ENCODE data around the gene TECR.
"Not testable (repeated sequence)": the region's sequence is repeated elsewhere in the genome, so short reads cannot be mapped to it uniquely, and the experiment has no call there.

The TECR gene

DNA sequence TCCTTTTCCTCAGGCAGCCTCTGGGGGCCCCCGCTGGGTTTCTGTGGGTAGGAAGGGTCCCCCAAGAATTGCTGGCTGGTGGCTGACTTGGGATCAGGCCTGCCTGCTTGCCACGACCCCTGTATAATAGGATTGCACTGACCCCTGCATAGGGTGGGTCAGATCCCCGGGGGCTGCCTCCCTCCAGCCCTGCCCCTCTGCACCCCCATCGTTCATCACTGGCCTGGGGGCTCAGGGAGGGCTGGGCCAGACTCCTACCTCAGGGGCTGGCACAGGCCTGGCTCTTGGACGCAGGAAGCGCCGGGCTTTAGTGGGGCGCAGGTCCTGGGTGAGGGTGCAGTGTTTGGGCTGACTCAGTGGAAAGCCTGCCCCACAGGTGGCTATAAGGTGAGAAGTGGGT is 31.9 kb downstream of the TECR start:
- Histone ChIP-seq H3K9ac (ENCODE audit: low read depth in 1 of 2, low read length in 2 of 2) (no peak overlapping the region), H3K36me3 (ENCODE audit: control insufficient read depth in 2 of 2, insufficient read depth in 2 of 2, low read length in 2 of 2) (peaks cover 5 to 8% of the 10 kb centered on the region in 2 donors), H3K9me3 (ENCODE audit: control insufficient read depth in 2 of 2, low read length in 2 of 2) (no peaks in the 10 kb centered on the region), H3K27me3 (ENCODE audit: control insufficient read depth in 2 of 2, insufficient read depth in 2 of 2, low read length in 2 of 2) (no peaks in the 10 kb centered on the region), H3K4me1 (ENCODE audit: control insufficient read depth in 2 of 2, insufficient read depth in 2 of 2, low read length in 2 of 2) (peaks cover 2 to 4% of the 10 kb centered on the region in 2 donors), H3K27ac (ENCODE audit: low read depth in 2 of 2, low read length in 2 of 2) (no peak overlapping the region), H3K4me3 (ENCODE audit: low read length in 2 of 2) (no peak overlapping the region)

DNA sequence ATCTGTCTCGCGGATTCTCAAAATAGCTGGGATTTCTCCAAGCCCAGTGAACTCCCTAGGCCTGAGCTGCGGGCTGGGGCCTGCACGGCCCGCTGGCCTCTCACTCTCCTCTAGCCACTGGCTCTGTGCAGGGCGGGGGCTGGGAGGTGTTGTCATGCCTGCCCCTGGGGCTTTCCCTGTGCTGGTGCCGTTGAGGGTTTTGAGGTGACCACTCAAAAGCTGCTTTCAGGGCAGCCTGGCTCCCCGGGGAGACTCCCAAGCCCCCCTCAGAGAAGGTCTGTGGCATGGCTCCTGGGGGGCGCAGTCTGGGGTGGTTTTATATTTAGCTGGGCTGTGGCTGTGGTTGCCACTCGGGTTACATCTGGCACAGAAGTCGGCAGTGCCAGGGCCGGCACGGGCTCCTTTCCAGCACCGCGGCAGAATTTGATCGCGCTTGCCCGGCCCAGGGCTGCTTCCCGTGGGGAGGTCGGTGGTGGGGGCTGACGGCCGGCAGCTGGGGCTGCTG is 32.5 kb downstream of the TECR start:
- no peaks in the 10 kb centered on the region for H3K4me1 ChIP-seq (ENCODE audit: control insufficient read depth in 2 of 2, insufficient read depth in 2 of 2, low read length in 2 of 2)
- H3K4me3 ChIP-seq (ENCODE audit: low read length in 2 of 2) = no peak overlapping the region
- H3K27ac ChIP-seq (ENCODE audit: low read depth in 2 of 2, low read length in 2 of 2) = no peak overlapping the region
- no peaks in the 10 kb centered on the region for H3K27me3 ChIP-seq (ENCODE audit: control insufficient read depth in 2 of 2, insufficient read depth in 2 of 2, low read length in 2 of 2)
- no peaks in the 10 kb centered on the region for H3K9me3 ChIP-seq (ENCODE audit: control insufficient read depth in 2 of 2, low read length in 2 of 2)
- peaks cover 7 to 10% of the 10 kb centered on the region in 2 donors for H3K36me3 ChIP-seq (ENCODE audit: control insufficient read depth in 2 of 2, insufficient read depth in 2 of 2, low read length in 2 of 2)
- no peak overlapping the region for H3K9ac ChIP-seq (ENCODE audit: low read depth in 1 of 2, low read length in 2 of 2)

DNA sequence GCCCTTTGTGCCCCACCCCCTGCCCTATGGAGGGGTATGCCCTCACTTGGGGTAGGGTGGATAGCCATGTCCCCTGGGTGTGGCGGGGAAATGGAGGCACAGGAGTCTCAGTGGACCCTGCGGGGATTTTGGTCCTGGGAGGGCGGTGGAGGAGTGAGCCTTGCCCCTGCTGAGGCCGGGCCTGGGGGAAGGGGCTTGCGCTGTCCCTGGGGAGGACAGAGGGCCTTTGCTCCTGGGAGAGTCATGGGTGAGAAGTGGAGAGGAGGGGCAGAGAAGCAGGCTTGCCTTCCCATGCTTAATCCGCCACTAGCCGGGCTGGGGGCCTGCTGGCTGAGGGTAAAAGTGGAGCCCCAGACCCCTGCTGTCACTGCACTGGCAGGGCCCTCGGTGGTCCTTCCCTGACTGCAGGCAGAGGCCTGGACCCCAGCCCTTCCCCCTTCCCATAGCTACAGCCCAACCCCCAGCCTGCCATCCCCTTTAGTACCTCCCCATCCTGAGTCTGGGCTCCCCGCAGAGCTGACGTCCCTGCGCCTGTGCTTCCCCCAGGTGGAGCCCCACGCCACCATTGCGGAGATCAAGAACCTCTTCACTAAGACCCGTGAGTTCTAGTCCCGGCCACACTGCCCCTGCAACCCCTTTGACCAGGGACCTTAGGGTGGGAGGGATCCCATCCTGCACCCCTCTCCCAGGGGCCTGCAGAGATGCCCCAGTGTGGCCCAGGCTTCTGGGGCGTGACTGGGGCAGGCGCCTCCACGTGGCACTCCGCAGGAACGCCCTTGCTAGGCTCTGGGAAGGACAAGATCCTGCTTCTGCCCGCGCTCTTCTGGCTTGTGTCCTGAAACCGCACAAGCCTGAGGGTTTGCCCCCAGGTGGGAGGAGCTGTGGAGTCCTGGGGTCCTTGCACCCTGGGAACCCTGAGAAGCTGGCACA is 33.5 kb downstream of the TECR start:
- H3K9me3 ChIP-seq (ENCODE audit: control insufficient read depth in 2 of 2, low read length in 2 of 2) = no peaks in the 10 kb centered on the region
- no peak overlapping the region for H3K27ac ChIP-seq (ENCODE audit: low read depth in 2 of 2, low read length in 2 of 2)
- peaks cover 12% of the 10 kb centered on the region in 2 donors for H3K36me3 ChIP-seq (ENCODE audit: control insufficient read depth in 2 of 2, insufficient read depth in 2 of 2, low read length in 2 of 2)
- H3K27me3 ChIP-seq (ENCODE audit: control insufficient read depth in 2 of 2, insufficient read depth in 2 of 2, low read length in 2 of 2) = no peaks in the 10 kb centered on the region
- H3K4me1 ChIP-seq (ENCODE audit: control insufficient read depth in 2 of 2, insufficient read depth in 2 of 2, low read length in 2 of 2) = no peaks in the 10 kb centered on the region
- H3K9ac ChIP-seq (ENCODE audit: low read depth in 1 of 2, low read length in 2 of 2) = no peak overlapping the region
- H3K4me3 ChIP-seq (ENCODE audit: low read length in 2 of 2) = no peak overlapping the region

DNA sequence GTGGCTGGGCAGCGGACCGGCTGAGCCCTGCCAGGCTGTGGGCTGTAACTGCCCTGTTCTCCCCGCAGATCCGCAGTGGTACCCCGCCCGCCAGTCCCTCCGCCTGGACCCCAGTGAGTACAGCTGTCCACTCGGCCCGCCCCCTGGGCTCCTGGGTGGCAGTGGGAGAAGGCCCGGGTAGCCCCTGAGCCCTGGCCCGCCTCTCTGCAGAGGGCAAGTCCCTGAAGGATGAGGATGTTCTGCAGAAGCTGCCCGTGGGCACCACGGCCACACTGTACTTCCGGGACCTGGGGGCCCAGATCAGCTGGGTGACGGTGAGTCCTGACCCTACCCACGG is 34.2 kb downstream of the TECR start:
- H3K36me3 ChIP-seq (ENCODE audit: control insufficient read depth in 2 of 2, insufficient read depth in 2 of 2, low read length in 2 of 2) = peaks cover 12% of the 10 kb centered on the region in 2 donors
- H3K27ac ChIP-seq (ENCODE audit: low read depth in 2 of 2, low read length in 2 of 2) = no peak overlapping the region

GRCh38 chr19:14563989-14564651 is 34.7 kb downstream of the TECR start:
- Histone ChIP-seq H3K4me1 (ENCODE audit: control insufficient read depth in 2 of 2, insufficient read depth in 2 of 2, low read length in 2 of 2) (peaks cover 2 to 3% of the 10 kb centered on the region in 2 donors), H3K27me3 (ENCODE audit: control insufficient read depth in 2 of 2, insufficient read depth in 2 of 2, low read length in 2 of 2) (no peaks in the 10 kb centered on the region), H3K36me3 (ENCODE audit: control insufficient read depth in 2 of 2, insufficient read depth in 2 of 2, low read length in 2 of 2) (peaks cover 12% of the 10 kb centered on the region in 2 donors), H3K4me3 (ENCODE audit: low read length in 2 of 2) (no peak overlapping the region), H3K9me3 (ENCODE audit: control insufficient read depth in 2 of 2, low read length in 2 of 2) (no peaks in the 10 kb centered on the region), H3K27ac (ENCODE audit: low read depth in 2 of 2, low read length in 2 of 2) (no peak overlapping the region), H3K9ac (ENCODE audit: low read depth in 1 of 2, low read length in 2 of 2) (no peak overlapping the region)

More for the DNA sequence above, 34.2 kb downstream of the TECR start:
- peaks cover 0 to 2% of the 10 kb centered on the region in 2 donors for H3K4me1 ChIP-seq (ENCODE audit: control insufficient read depth in 2 of 2, insufficient read depth in 2 of 2, low read length in 2 of 2)
- no peak overlapping the region for H3K9ac ChIP-seq (ENCODE audit: low read depth in 1 of 2, low read length in 2 of 2)
- no peaks in the 10 kb centered on the region for H3K27me3 ChIP-seq (ENCODE audit: control insufficient read depth in 2 of 2, insufficient read depth in 2 of 2, low read length in 2 of 2)
- no peak overlapping the region for H3K4me3 ChIP-seq (ENCODE audit: low read length in 2 of 2)
- H3K9me3 ChIP-seq (ENCODE audit: control insufficient read depth in 2 of 2, low read length in 2 of 2) = no peaks in the 10 kb centered on the region

GRCh38 chr19:14564652-14565297 is 35.4 kb downstream of the TECR start:
- peaks cover 12% of the 10 kb centered on the region in 2 donors for H3K36me3 ChIP-seq (ENCODE audit: control insufficient read depth in 2 of 2, insufficient read depth in 2 of 2, low read length in 2 of 2)
- H3K27me3 ChIP-seq (ENCODE audit: control insufficient read depth in 2 of 2, insufficient read depth in 2 of 2, low read length in 2 of 2); H3K9ac ChIP-seq (ENCODE audit: low read depth in 1 of 2, low read length in 2 of 2); H3K27ac ChIP-seq (ENCODE audit: low read depth in 2 of 2, low read length in 2 of 2); H3K4me3 ChIP-seq (ENCODE audit: low read length in 2 of 2); H3K9me3 ChIP-seq (ENCODE audit: control insufficient read depth in 2 of 2, low read length in 2 of 2); H3K4me1 ChIP-seq (ENCODE audit: control insufficient read depth in 2 of 2, insufficient read depth in 2 of 2, low read length in 2 of 2): not testable (repeated sequence)

GRCh38 chr19:14565298-14565679 is 35.9 kb downstream of the TECR start:
- no peaks in the 10 kb centered on the region for H3K27me3 ChIP-seq (ENCODE audit: control insufficient read depth in 2 of 2, insufficient read depth in 2 of 2, low read length in 2 of 2)
- H3K4me3 ChIP-seq (ENCODE audit: low read length in 2 of 2) = no peak overlapping the region
- peaks cover 12% of the 10 kb centered on the region in 2 donors for H3K36me3 ChIP-seq (ENCODE audit: control insufficient read depth in 2 of 2, insufficient read depth in 2 of 2, low read length in 2 of 2)
- H3K9me3 ChIP-seq (ENCODE audit: control insufficient read depth in 2 of 2, low read length in 2 of 2) = no peaks in the 10 kb centered on the region
- no peak overlapping the region for H3K9ac ChIP-seq (ENCODE audit: low read depth in 1 of 2, low read length in 2 of 2)
- peaks cover 3 to 10% of the 10 kb centered on the region in 2 donors for H3K4me1 ChIP-seq (ENCODE audit: control insufficient read depth in 2 of 2, insufficient read depth in 2 of 2, low read length in 2 of 2)
- no peak overlapping the region for H3K27ac ChIP-seq (ENCODE audit: low read depth in 2 of 2, low read length in 2 of 2)

DNA sequence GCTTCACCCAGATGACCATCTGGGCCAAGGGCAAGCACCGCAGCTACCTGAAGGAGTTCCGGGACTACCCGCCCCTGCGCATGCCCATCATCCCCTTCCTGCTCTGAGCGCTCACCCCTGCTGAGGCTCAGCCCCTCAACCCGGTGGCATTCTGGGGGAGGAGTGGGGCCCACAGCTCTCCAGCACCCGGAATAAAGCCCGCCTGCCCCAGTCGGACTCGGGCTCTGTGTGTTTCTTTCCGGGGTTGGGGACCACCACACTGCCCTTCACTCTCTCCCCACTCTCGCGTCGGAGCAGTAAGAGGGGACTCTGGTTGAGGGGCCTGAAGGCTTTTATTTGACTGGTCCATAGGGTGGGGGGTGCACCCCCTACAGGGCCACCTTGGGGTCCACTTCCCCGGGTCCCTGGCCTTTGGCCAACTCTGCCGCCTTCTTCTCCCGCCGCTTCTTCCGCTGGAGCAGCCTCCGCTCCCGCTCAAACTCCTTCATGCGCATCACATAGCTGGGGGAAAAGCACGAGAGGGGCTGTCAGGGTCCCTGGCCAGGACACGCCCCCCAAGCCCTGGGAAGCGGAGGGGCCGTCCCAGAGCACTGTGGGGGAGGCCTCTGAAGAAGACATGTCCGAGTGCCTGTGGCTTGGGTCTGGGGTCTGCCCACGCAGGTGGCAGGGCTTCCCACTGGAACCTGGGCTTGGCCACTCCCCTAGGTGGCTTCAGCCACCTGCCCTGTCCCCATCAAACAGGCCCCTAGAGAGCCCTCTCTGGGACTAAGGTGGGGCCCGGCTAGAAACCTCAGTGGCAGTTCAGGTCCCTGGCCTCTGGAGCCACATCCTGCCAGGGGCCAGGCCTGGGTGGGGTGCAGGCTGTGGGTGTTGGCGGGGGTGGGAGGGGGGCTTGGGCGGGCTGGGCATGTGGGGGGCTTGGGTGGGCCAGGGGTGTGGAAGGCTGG is 36.6 kb downstream of the TECR start:
- peaks cover 12% of the 10 kb centered on the region in 2 donors for H3K36me3 ChIP-seq (ENCODE audit: control insufficient read depth in 2 of 2, insufficient read depth in 2 of 2, low read length in 2 of 2)

DNA sequence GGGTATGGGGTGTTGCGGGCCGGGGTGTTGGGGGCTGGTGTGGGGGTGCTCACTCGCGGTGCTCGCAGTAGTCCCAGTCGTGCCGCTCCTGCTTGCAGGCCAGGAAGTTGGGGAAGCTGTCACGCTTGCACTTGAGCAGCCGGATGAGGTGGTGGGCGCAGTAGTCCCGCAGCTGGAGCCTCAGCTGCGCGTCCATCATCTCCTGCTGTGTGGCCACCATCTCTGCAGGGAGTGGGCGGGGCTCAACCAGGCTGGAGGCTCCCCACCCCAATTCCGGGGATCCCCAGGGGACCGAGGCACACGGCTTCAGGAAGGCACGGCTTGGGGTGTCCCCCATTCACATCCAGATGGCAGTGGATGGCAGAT is 37.3 kb downstream of the TECR start:
- peaks cover 10 to 19% of the 10 kb centered on the region in 2 donors for H3K4me1 ChIP-seq (ENCODE audit: control insufficient read depth in 2 of 2, insufficient read depth in 2 of 2, low read length in 2 of 2)
- no peaks in the 10 kb centered on the region for H3K27me3 ChIP-seq (ENCODE audit: control insufficient read depth in 2 of 2, insufficient read depth in 2 of 2, low read length in 2 of 2)
- H3K27ac ChIP-seq (ENCODE audit: low read depth in 2 of 2, low read length in 2 of 2) = no peak overlapping the region
- no peak overlapping the region for H3K9ac ChIP-seq (ENCODE audit: low read depth in 1 of 2, low read length in 2 of 2)
- no peak overlapping the region for H3K4me3 ChIP-seq (ENCODE audit: low read length in 2 of 2)
- peaks cover 12% of the 10 kb centered on the region in 2 donors for H3K36me3 ChIP-seq (ENCODE audit: control insufficient read depth in 2 of 2, insufficient read depth in 2 of 2, low read length in 2 of 2)
- H3K9me3 ChIP-seq (ENCODE audit: control insufficient read depth in 2 of 2, low read length in 2 of 2) = no peaks in the 10 kb centered on the region

More for the DNA sequence above, 36.6 kb downstream of the TECR start:
- H3K27me3 ChIP-seq (ENCODE audit: control insufficient read depth in 2 of 2, insufficient read depth in 2 of 2, low read length in 2 of 2) = no peaks in the 10 kb centered on the region
- H3K4me3 ChIP-seq (ENCODE audit: low read length in 2 of 2) = no peak overlapping the region
- no peaks in the 10 kb centered on the region for H3K9me3 ChIP-seq (ENCODE audit: control insufficient read depth in 2 of 2, low read length in 2 of 2)
- no peak overlapping the region for H3K27ac ChIP-seq (ENCODE audit: low read depth in 2 of 2, low read length in 2 of 2)
- peaks cover 5 to 16% of the 10 kb centered on the region in 2 donors for H3K4me1 ChIP-seq (ENCODE audit: control insufficient read depth in 2 of 2, insufficient read depth in 2 of 2, low read length in 2 of 2)
- no peak overlapping the region for H3K9ac ChIP-seq (ENCODE audit: low read depth in 1 of 2, low read length in 2 of 2)

Data from mucosa of rectum (tissue), 2 donors.